ENCODE data around the gene TGM3.

The TGM3 gene

GRCh38 chr20:2331901-2332565 is 36.2 kb downstream of the TGM3 start:
- TF ChIP-seq CTCF (IDR thresholded peaks at IDR 0.05; ENCODE audit: insufficient read depth, low read depth, low read length, missing control alignments), result no peak
- H3K4me3 ChIP-seq (ENCODE audit: low read length), result no peak overlapping the region
- DNase-seq (ENCODE audit: low read depth), result no peak

GRCh38 chr20:2332711-2333110 is 36.9 kb downstream of the TGM3 start:
- DNase-seq (ENCODE audit: low read depth), result no peak
- TF ChIP-seq CTCF (IDR thresholded peaks at IDR 0.05; ENCODE audit: insufficient read depth, low read depth, low read length, missing control alignments), result no peak
- H3K4me3 ChIP-seq (ENCODE audit: low read length), result no peak overlapping the region

DNA sequence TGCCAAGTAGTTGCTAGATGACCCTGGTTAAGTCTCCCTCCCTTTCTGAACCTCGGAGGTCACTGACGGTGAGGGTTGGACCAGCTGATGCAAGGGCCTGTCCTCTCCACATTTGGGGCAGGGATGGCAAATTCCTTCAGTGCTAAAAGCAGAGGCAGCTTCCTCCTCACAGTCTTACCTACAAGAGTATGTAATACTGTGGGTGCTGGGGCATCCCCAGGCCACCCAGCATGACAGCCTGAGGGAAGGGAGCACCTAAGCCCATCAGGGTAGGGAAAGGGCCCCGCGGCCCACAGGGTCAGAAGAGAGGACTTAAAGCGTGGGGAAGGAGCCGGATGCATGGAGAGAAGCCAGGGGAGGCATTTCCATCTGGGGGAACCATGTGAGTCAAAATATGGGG is 38.0 kb downstream of the TGM3 start:
- TF ChIP-seq CTCF (IDR thresholded peaks at IDR 0.05; ENCODE audit: insufficient read depth, low read depth, low read length, missing control alignments), result no peak
- DNase-seq (ENCODE audit: low read depth), result no peak
- no peak overlapping the region for H3K4me3 ChIP-seq (ENCODE audit: low read length)

DNA sequence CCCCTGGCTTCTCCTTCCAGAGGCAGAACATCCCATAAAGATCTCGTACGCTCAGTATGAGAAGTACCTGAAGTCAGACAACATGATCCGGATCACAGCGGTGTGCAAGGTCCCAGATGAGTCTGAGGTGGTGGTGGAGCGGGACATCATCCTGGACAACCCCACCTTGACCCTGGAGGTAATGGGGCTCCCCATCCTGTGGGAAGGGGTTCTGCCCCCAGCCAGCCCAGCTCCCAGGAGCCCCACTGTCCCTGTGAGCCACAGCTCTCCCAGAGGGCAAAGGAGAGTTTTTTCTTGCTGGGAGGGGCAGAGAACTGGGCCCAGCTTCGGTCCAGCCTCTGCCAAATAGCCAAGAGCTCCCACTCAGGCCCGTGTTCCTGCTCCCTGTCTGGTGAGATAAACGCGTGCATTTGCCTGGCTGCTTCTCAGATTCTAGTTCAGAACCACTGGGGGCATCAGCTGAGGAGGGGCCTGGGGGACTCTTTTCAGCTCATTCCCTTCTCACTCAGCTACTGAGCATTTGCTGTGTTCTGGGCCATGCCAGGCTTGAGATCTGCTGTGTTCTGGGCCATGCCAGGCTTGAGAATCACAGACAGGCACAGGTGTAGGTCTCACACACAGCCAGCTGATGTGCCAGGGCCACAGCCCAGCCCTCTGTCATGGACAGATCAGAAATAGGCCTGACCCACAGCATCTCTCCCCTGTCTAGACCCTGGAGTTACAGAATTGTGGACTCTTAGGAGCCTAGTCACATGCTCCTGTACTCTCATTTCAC is 39.5 kb downstream of the TGM3 start:
- DNase-seq (ENCODE audit: low read depth), result no peak
- TF ChIP-seq CTCF (IDR thresholded peaks at IDR 0.05; ENCODE audit: insufficient read depth, low read depth, low read length, missing control alignments), result no peak

DNA sequence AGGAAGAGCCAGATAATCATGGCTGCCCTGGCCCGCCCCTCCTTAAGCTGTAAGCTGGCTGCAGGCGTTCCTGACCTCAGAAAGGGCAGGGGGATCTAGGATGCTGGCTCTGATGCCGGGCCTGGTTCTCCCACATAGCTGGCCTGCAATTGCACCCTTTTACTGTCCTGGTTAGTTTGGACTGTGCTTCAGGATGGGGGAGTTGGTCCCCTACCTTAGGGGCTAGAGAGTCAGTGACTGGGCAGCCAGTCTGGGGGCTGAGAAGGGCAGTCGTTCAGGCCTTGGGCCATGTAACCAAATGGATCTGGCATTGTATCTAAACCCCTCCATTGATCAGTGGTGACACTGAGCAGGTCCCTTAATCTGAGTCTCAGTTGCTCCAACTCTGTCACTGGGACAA is 40.7 kb downstream of the TGM3 start:
- TF ChIP-seq CTCF (IDR thresholded peaks at IDR 0.05; ENCODE audit: insufficient read depth, low read depth, low read length, missing control alignments), result no peak
- DNase-seq (ENCODE audit: low read depth), result no peak
- H3K4me3 ChIP-seq (ENCODE audit: low read length), result no peak overlapping the region

More for the DNA sequence above, 39.5 kb downstream of the TGM3 start:
- H3K4me3 ChIP-seq (ENCODE audit: low read length), result no peak overlapping the region

- no peak overlapping the region for H3K4me3 ChIP-seq (ENCODE audit: low read length)
- no peak for DNase-seq (ENCODE audit: low read depth)
- TF ChIP-seq CTCF (IDR thresholded peaks at IDR 0.05; ENCODE audit: insufficient read depth, low read depth, low read length, missing control alignments), result no peak
These were observed 41.3 kb downstream of the TGM3 start for GRCh38 chr20:2337142-2337541.

Measured in epithelial cell of esophagus (primary cell).